ENCODE results near the gene MUC4. TPM values are rescaled to one million over a fixed set of nuclear protein-coding genes. Genes with fewer than 3 reads are reported as not detected.
"Not testable (repeated sequence)": the region's sequence is repeated elsewhere in the genome, so short reads cannot be mapped to it uniquely, and the experiment has no call there.

Gene MUC4
- polyA plus RNA-seq, 1 of the 3 experiments (the other 2 are of a cell fraction) = 0.07 TPM

GRCh38 chr3:195727606-195728195 is 84.0 kb downstream of the MUC4 start (continued):
- no peak for TF ChIP-seq USF2 (IDR thresholded peaks at IDR 0.05; ENCODE audit: borderline replicate concordance, low read depth, low read length)
- TF ChIP-seq MAX (IDR thresholded peaks at IDR 0.05; ENCODE audit: low read depth) = no peak
- no peak for TF ChIP-seq FOSL2 (IDR thresholded peaks at IDR 0.05; ENCODE audit: borderline replicate concordance, low read depth)
- no peak for TF ChIP-seq REST (IDR thresholded peaks at IDR 0.05; ENCODE audit: low read depth, low read length)
- TF ChIP-seq NFIC (IDR thresholded peaks at IDR 0.05; ENCODE audit: borderline replicate concordance) = no peak

GRCh38 chr3:195725916-195726740 is 85.6 kb downstream of the MUC4 start:
- POLR2A ChIA-PET; H3K4me3 ChIP-seq (ENCODE audit: low read depth in 2 of 2, low read length in 1 of 2); H3K27me3 ChIP-seq (ENCODE audit: insufficient read depth); H3K27ac ChIP-seq (ENCODE audit: low read depth in 2 of 2, low read length in 1 of 2); DNase-seq; H3F3A ChIP-seq (replicated peaks; ENCODE audit: insufficient read depth); H3K79me2 ChIP-seq (ENCODE audit: insufficient read depth); H3K9me2 ChIP-seq; H3K9me3 ChIP-seq; H2AFZ ChIP-seq (ENCODE audit: low read depth); H4K20me1 ChIP-seq (ENCODE audit: insufficient read depth); H3K36me3 ChIP-seq (replicated peaks in 1 of 2; ENCODE audit: control insufficient read depth in 1 of 2, insufficient read depth in 2 of 2, low read length in 1 of 2); H3K9ac ChIP-seq; H3K4me2 ChIP-seq: not testable (repeated sequence)
- WGBS (ENCODE audit: low lambda C conversion rate) = 82% methylated on average over 32 of the region's 32 CpGs
- CTCF ChIA-PET = interaction anchor here (2.7 kb wide), 1 partner anchor 124 kb away, joined by 11 read pairs; no protein-coding TSS in a partner anchor
- peaks cover 0 to 14% of the 10 kb centered on the region in 2 experiments; a peak in 1 of 4 replicates for H3K4me1 ChIP-seq (ENCODE audit: control insufficient read depth in 1 of 2, insufficient read depth in 2 of 2, low read depth in 1 of 2, low read length in 1 of 2)

- peaks cover 0 to 14% of the 10 kb centered on the region in 2 experiments; a peak in 1 of 4 replicates for H3K4me1 ChIP-seq (ENCODE audit: control insufficient read depth in 1 of 2, insufficient read depth in 2 of 2, low read depth in 1 of 2, low read length in 1 of 2)
- H2AFZ ChIP-seq (ENCODE audit: low read depth); H3K36me3 ChIP-seq (replicated peaks in 1 of 2; ENCODE audit: control insufficient read depth in 1 of 2, insufficient read depth in 2 of 2, low read length in 1 of 2); H3K9me3 ChIP-seq; H3K27me3 ChIP-seq (ENCODE audit: insufficient read depth); H3K9ac ChIP-seq; CTCF ChIA-PET; H3K4me2 ChIP-seq; DNase-seq; H3K4me3 ChIP-seq (ENCODE audit: low read depth in 2 of 2, low read length in 1 of 2); H3K9me2 ChIP-seq; H3K79me2 ChIP-seq (ENCODE audit: insufficient read depth); H4K20me1 ChIP-seq (ENCODE audit: insufficient read depth); POLR2A ChIA-PET; H3F3A ChIP-seq (replicated peaks; ENCODE audit: insufficient read depth); H3K27ac ChIP-seq (ENCODE audit: low read depth in 2 of 2, low read length in 1 of 2): not testable (repeated sequence)
- 60% methylated on average over 1 of the region's 13 CpGs for WGBS (ENCODE audit: low lambda C conversion rate)
These were observed 87.4 kb downstream of the MUC4 start for GRCh38 chr3:195724363-195724762.

- H3K4me2 ChIP-seq; H4K20me1 ChIP-seq (ENCODE audit: insufficient read depth); H3K27ac ChIP-seq (ENCODE audit: low read depth in 2 of 2, low read length in 1 of 2); H2AFZ ChIP-seq (ENCODE audit: low read depth); CTCF ChIA-PET; H3K36me3 ChIP-seq (replicated peaks in 1 of 2; ENCODE audit: control insufficient read depth in 1 of 2, insufficient read depth in 2 of 2, low read length in 1 of 2); DNase-seq; H3K4me3 ChIP-seq (ENCODE audit: low read depth in 2 of 2, low read length in 1 of 2); H3K9ac ChIP-seq; POLR2A ChIA-PET; H3K9me2 ChIP-seq; H3K27me3 ChIP-seq (ENCODE audit: insufficient read depth); H3F3A ChIP-seq (replicated peaks; ENCODE audit: insufficient read depth); H3K9me3 ChIP-seq; H3K79me2 ChIP-seq (ENCODE audit: insufficient read depth): not testable (repeated sequence)
- peaks cover 0 to 13% of the 10 kb centered on the region in 2 experiments; a peak in 1 of 4 replicates for H3K4me1 ChIP-seq (ENCODE audit: control insufficient read depth in 1 of 2, insufficient read depth in 2 of 2, low read depth in 1 of 2, low read length in 1 of 2)
- 86% methylated on average over 2 of the region's 9 CpGs for WGBS (ENCODE audit: low lambda C conversion rate)
These were observed 88.8 kb downstream of the MUC4 start for GRCh38 chr3:195722996-195723345.

- H3K4me3 ChIP-seq (ENCODE audit: low read depth in 2 of 2, low read length in 1 of 2); H3K9me2 ChIP-seq; H3K79me2 ChIP-seq (ENCODE audit: insufficient read depth); POLR2A ChIA-PET; H3K36me3 ChIP-seq (replicated peaks in 1 of 2; ENCODE audit: control insufficient read depth in 1 of 2, insufficient read depth in 2 of 2, low read length in 1 of 2); H4K20me1 ChIP-seq (ENCODE audit: insufficient read depth); H3K27me3 ChIP-seq (ENCODE audit: insufficient read depth); DNase-seq; H3K9ac ChIP-seq; CTCF ChIA-PET; H3K4me1 ChIP-seq (ENCODE audit: control insufficient read depth in 1 of 2, insufficient read depth in 2 of 2, low read depth in 1 of 2, low read length in 1 of 2); H3K27ac ChIP-seq (ENCODE audit: low read depth in 2 of 2, low read length in 1 of 2); H3F3A ChIP-seq (replicated peaks; ENCODE audit: insufficient read depth); H3K4me2 ChIP-seq; H2AFZ ChIP-seq (ENCODE audit: low read depth); H3K9me3 ChIP-seq: not testable (repeated sequence)
- 72% methylated on average over 11 of the region's 21 CpGs for whole genome bisulfite sequencing (ENCODE audit: low lambda C conversion rate)
These were observed 89.4 kb downstream of the MUC4 start for GRCh38 chr3:195722139-195722995.
